Uterus (tissue), 2 donors: ENCODE data around the gene PAWR.

Experiments
- POLR2A ChIP-seq, 2 donors: fragments of 450-650 bp; IDR thresholded peaks; one replicate each; pipeline ENCODE4 v1.6.1; 2016; ENCODE audit warnings: antibody characterized with exemption in 2 of 2, mild to moderate bottlenecking in 1 of 2, moderate library complexity in 1 of 2
- TF ChIP-seq, protein P1 (sequence below), 4 experiments: fragments of 200-600 bp in 2 of 4; fragments of 450-650 bp in 2 of 4; sonication (generic) in 2 of 4; IDR thresholded peaks; one replicate each; pipeline ENCODE4 v1.5.1; 2016 to 2019; ENCODE audit warnings: antibody characterized with exemption in 4 of 4, mild to moderate bottlenecking in 2 of 4, moderate library complexity in 1 of 4

DNA sequence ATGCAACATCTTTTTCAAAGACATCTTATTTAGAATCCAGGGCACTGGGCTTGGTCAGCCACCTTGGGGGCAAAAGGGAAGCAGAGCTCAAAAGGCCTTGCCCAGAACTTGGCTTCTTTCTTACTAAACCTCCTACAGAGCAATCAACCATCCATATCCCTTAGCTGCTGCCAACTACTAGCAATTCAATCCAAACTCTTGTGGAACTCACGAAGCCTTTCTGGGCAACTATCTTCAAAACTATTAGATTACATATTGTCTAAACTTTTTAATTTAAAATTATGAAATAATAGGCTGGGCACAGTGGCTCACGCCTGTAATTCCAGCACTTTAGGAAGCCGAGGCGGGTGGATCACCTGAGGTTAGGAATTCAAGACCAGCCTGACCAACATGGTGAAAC is 95.5 kb downstream of the PAWR start:
- TF ChIP-seq, protein P1, sequence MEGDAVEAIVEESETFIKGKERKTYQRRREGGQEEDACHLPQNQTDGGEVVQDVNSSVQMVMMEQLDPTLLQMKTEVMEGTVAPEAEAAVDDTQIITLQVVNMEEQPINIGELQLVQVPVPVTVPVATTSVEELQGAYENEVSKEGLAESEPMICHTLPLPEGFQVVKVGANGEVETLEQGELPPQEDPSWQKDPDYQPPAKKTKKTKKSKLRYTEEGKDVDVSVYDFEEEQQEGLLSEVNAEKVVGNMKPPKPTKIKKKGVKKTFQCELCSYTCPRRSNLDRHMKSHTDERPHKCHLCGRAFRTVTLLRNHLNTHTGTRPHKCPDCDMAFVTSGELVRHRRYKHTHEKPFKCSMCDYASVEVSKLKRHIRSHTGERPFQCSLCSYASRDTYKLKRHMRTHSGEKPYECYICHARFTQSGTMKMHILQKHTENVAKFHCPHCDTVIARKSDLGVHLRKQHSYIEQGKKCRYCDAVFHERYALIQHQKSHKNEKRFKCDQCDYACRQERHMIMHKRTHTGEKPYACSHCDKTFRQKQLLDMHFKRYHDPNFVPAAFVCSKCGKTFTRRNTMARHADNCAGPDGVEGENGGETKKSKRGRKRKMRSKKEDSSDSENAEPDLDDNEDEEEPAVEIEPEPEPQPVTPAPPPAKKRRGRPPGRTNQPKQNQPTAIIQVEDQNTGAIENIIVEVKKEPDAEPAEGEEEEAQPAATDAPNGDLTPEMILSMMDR (IDR thresholded peaks at IDR 0.05), result no peak
- no peak for TF ChIP-seq POLR2A (IDR thresholded peaks at IDR 0.05)
